Thyroid gland (tissue), 4 donors: ENCODE results near the gene FKBP11. TPM values are rescaled to one million over a fixed set of nuclear protein-coding genes. Genes with fewer than 3 reads are reported as not detected.

ENCODE experiments used
- DNase-seq, 2 donors: peaks; one replicate each; pipeline ENCODE4 v3.0.0-alpha.2; 2019
- H3K27ac ChIP-seq, 3 donors: fragments of 200-600 bp; sonication (generic); 1 replicate in 2 of 3; 2 replicates in 1 of 3; pipeline ENCODE4 v1.5.1; 2016 to 2019; ENCODE audit warnings: mild to moderate bottlenecking in 1 of 3, moderate library complexity in 1 of 3
- H3K27me3 ChIP-seq: fragments of 200-600 bp; sonication (generic); one replicate; pipeline ENCODE4 v1.5.1; 2019
- H3K36me3 ChIP-seq, 2 donors: fragments of 200-600 bp; sonication (generic); one replicate each; pipeline ENCODE4 v1.5.1; 2016 to 2019
- H3K4me1 ChIP-seq, 2 donors: fragments of 200-600 bp; sonication (generic); one replicate each; pipeline ENCODE4 v1.5.1; 2017 to 2019
- H3K4me3 ChIP-seq, 3 donors: fragments of 200-600 bp; sonication (generic); replicated peaks in 1 of 3; 1 replicate in 2 of 3; 2 replicates in 1 of 3; pipeline ENCODE4 v1.5.1; 2016; ENCODE audit warnings: mild to moderate bottlenecking in 1 of 3
- H3K9me3 ChIP-seq: fragments of 200-600 bp; sonication (generic); one replicate; pipeline ENCODE4 v1.5.1; 2017
- POLR2A ChIP-seq, 2 donors: fragments of 450-650 bp; IDR thresholded peaks; one replicate each; pipeline ENCODE4 v1.6.1; 2017; ENCODE audit warnings: antibody characterized with exemption in 2 of 2, mild to moderate bottlenecking in 2 of 2, moderate library complexity in 1 of 2
- WGBS, 2 donors: methylation state at CpG; one replicate each; pipeline ENCODE4 v1.1.5; 2017; 5-methylcytosine and 5-hydroxymethylcytosine counted together
- intact Hi-C: fragments of 100-400 bp; cut with DNase I; formaldehyde crosslinking; loops from one replicate; pipeline ENCODE4 v1.15.1; 2023
- total RNA-seq, 4 donors: library from RNA; depleted of rRNA; stranded (reverse); fragments of >200 nt; gene quantifications; one replicate each; pipeline ENCODE4 v1.2.3, GENCODE V29; 2016
- TF ChIP-seq, protein P1 (sequence below), 6 experiments: fragments of 200-600 bp in 3 of 6; fragments of 450-650 bp in 3 of 6; sonication (generic) in 3 of 6; IDR thresholded peaks; one replicate each; pipeline ENCODE4 v1.5.1; 2016 to 2019; ENCODE audit warnings: antibody characterized with exemption in 6 of 6, mild to moderate bottlenecking in 2 of 6, inconsistent platforms in 1 of 6, moderate library complexity in 1 of 6

The FKBP11 gene
- total RNA-seq, 4 donors from 2014 or later, result 9.0 to 20.1 (median 16.5) TPM

DNA sequence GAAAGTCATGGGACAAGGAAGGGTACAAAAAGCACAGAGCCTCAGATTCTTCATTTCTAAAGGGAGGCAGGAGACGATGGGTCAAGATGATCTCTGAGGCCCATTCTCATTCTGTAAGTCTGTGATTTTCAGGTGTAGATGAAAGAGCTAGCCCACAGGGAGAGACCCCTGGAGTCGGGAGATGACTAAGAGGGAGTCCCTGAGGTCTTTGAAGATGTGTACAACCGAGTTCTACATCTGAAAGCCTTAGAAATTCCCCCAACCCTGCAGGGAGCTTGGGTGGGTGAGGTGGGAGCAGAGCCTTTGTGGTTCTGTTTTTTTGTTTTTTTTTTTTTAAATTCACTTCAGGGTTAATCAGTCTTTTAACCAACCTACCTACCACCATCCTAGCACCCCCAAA lies 43.2 kb upstream of the FKBP11 start:
- H3K4me3 ChIP-seq, result no peak overlapping the region
- H3K27me3 ChIP-seq, result peaks cover 25% of the 10 kb centered on the region
- H3K27ac ChIP-seq, result no peak overlapping the region
- H3K36me3 ChIP-seq, result no peaks in the 10 kb centered on the region
- WGBS, 2 donors, result 87 to 95% methylated on average over 3 of the region's 3 CpGs
- H3K9me3 ChIP-seq, result no peaks in the 10 kb centered on the region
- no peak for DNase-seq
- peaks cover 21 to 23% of the 10 kb centered on the region in 2 donors for H3K4me1 ChIP-seq
- TF ChIP-seq, protein P1, sequence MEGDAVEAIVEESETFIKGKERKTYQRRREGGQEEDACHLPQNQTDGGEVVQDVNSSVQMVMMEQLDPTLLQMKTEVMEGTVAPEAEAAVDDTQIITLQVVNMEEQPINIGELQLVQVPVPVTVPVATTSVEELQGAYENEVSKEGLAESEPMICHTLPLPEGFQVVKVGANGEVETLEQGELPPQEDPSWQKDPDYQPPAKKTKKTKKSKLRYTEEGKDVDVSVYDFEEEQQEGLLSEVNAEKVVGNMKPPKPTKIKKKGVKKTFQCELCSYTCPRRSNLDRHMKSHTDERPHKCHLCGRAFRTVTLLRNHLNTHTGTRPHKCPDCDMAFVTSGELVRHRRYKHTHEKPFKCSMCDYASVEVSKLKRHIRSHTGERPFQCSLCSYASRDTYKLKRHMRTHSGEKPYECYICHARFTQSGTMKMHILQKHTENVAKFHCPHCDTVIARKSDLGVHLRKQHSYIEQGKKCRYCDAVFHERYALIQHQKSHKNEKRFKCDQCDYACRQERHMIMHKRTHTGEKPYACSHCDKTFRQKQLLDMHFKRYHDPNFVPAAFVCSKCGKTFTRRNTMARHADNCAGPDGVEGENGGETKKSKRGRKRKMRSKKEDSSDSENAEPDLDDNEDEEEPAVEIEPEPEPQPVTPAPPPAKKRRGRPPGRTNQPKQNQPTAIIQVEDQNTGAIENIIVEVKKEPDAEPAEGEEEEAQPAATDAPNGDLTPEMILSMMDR (IDR thresholded peaks at IDR 0.05), result no peak
- no peak for TF ChIP-seq POLR2A (IDR thresholded peaks at IDR 0.05)
- intact Hi-C loops, result no loop called here

GRCh38 chr12:48967991-48968390 lies 42.7 kb upstream of the FKBP11 start:
- TF ChIP-seq, protein P1 (IDR thresholded peaks at IDR 0.05), result no peak
- no peak for TF ChIP-seq POLR2A (IDR thresholded peaks at IDR 0.05)
- H3K27me3 ChIP-seq, result peaks cover 25% of the 10 kb centered on the region

GRCh38 chr12:48966177-48966895 lies 41.0 kb upstream of the FKBP11 start:
- peaks cover 14 to 17% of the 10 kb centered on the region in 2 donors for H3K4me1 ChIP-seq
- TF ChIP-seq, protein P1 (IDR thresholded peaks at IDR 0.05), result no peak
- no peak for TF ChIP-seq POLR2A (IDR thresholded peaks at IDR 0.05)
- H3K27ac ChIP-seq, result no peak overlapping the region
- H3K27me3 ChIP-seq, result peaks cover 20% of the 10 kb centered on the region
- DNase-seq, result no peak
- H3K36me3 ChIP-seq, result no peaks in the 10 kb centered on the region
- no peaks in the 10 kb centered on the region for H3K9me3 ChIP-seq
- intact Hi-C loops, result no loop called here
- 51 to 63% methylated on average over 12 to 14 of the region's 20 CpGs for WGBS, 2 donors
- H3K4me3 ChIP-seq, result no peak overlapping the region

More at GRCh38 chr12:48967991-48968390, 42.7 kb upstream of the FKBP11 start:
- H3K4me3 ChIP-seq, result no peak overlapping the region
- H3K9me3 ChIP-seq, result no peaks in the 10 kb centered on the region
- intact Hi-C loops, result no loop called here
- H3K27ac ChIP-seq, result no peak overlapping the region
- WGBS, 2 donors, result 78 to 81% methylated on average over 7 of the region's 7 CpGs
- H3K36me3 ChIP-seq, result no peaks in the 10 kb centered on the region
- DNase-seq, result no peak
- peaks cover 21 to 23% of the 10 kb centered on the region in 2 donors for H3K4me1 ChIP-seq

- Histone ChIP-seq H3K9me3 (no peaks in the 10 kb centered on the region), H3K36me3 (no peaks in the 10 kb centered on the region), H3K4me1 (peaks cover 9 to 10% of the 10 kb centered on the region in 2 donors), H3K27ac (no peak overlapping the region), H3K27me3 (peaks cover 11% of the 10 kb centered on the region), H3K4me3 (no peak overlapping the region)
- intact Hi-C loops, result no loop called here
- DNase-seq, result no peak
- no peak for TF ChIP-seq POLR2A (IDR thresholded peaks at IDR 0.05)
- TF ChIP-seq, protein P1 (IDR thresholded peaks at IDR 0.05), result no peak
Measured at GRCh38 chr12:48965298-48965838, 40.1 kb upstream of the FKBP11 start.

DNA sequence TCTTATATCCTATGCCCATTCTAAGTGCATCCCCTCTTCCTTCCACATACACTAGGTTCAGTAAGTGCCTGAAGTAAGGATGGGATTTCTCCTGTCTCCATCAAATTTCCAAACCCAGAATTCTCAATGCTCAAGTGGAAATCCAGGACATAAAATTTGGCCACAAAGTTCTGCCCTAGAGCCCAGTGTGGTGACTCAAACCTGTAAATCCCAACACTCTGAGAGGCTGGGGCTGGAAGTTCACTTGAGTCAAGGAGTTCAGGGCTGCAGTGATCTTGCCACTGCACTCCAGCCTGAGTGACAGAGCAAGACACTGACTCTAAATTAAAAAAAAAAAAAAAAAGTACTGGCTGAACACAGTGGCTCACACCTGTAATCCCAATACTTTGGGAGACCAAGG lies 36.5 kb upstream of the FKBP11 start:
- intact Hi-C loops, result no loop called here
- H3K27me3 ChIP-seq, result no peaks in the 10 kb centered on the region
- H3K36me3 ChIP-seq, result no peaks in the 10 kb centered on the region
- peaks cover 0 to 5% of the 10 kb centered on the region in 2 donors for H3K4me1 ChIP-seq
- no peak for TF ChIP-seq POLR2A (IDR thresholded peaks at IDR 0.05)
- TF ChIP-seq, protein P1 (IDR thresholded peaks at IDR 0.05), result no peak
- no peak overlapping the region for H3K4me3 ChIP-seq
- DNase-seq, result no peak
- no peak overlapping the region for H3K27ac ChIP-seq
- H3K9me3 ChIP-seq, result no peaks in the 10 kb centered on the region
